Fibroblast of pulmonary artery (primary cell): ENCODE results near the gene RCCD1.
"Not testable (repeated sequence)": the region's sequence is repeated elsewhere in the genome, so short reads cannot be mapped to it uniquely, and the experiment has no call there.

Experiments used
- DNase-seq: peaks from one replicate; pipeline ENCODE4 v3.0.0-alpha.2; 2010; ENCODE audit warnings: low read depth
- H3K4me3 ChIP-seq: replicated peaks from 2 replicates; pipeline ENCODE4 v1.5.1; 2011; ENCODE audit warnings: low read depth, mild to moderate bottlenecking, control low read depth, low read length, moderate library complexity
- TF ChIP-seq, protein P1 (sequence below): IDR thresholded peaks from 2 replicates; pipeline ENCODE4 v1.5.1; 2011; ENCODE audit warnings: mild to moderate bottlenecking, control low read depth, low read length, inconsistent platforms; ENCODE audit errors: missing control alignments

Gene RCCD1, protein sequence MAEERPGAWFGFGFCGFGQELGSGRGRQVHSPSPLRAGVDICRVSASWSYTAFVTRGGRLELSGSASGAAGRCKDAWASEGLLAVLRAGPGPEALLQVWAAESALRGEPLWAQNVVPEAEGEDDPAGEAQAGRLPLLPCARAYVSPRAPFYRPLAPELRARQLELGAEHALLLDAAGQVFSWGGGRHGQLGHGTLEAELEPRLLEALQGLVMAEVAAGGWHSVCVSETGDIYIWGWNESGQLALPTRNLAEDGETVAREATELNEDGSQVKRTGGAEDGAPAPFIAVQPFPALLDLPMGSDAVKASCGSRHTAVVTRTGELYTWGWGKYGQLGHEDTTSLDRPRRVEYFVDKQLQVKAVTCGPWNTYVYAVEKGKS

DNA sequence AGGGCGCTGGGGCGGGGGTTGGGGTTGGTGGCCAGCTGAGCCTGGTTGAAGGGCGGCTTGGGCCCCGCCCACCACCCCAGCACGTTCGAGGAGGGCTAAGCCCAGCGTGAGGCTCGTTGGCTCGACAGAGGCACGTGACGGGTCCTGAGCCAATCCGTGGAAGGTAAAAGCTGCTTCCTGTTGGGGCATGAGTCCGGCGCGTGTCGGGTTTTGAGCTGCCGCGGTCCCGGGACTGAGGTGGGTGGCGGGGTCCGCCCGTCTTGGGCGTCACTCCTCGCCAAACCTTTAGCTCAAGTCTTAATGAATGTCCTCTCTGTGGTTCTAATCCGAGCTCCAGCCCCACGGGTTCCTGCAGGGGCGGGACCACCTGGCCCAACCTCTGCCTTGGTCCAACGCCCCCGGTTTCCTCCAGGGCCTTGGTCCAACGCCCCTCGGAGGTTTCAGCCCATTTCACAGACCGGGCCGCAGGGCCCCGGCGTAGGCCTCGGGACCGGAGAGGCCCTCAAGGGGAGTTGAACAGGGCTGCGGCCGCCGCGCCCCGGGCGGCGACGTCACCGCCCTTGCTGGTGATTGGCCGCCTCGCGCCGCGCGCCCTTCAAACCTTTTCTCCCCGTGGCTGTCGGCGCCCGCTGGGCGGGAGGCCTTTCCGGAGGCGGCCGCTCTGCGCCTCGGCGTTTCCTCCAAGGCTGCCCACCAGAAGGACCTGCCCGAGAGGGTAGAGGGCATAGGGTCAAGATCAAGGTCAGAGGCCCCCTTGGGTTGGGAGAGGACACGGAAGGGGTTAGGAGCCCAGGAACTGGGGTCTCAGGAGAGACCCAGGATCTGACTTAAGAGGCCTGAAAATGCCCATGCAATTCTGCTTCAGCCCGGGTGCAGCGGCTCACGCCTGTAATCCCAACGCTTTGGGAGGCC, at the start of gene RCCD1:
TSS of gene RCCD1 (plus strand) at position 173 of the 912 bp plus-strand sequence. CDS start 1,851 bp downstream, outside the sequence.
- TF ChIP-seq, protein P1, sequence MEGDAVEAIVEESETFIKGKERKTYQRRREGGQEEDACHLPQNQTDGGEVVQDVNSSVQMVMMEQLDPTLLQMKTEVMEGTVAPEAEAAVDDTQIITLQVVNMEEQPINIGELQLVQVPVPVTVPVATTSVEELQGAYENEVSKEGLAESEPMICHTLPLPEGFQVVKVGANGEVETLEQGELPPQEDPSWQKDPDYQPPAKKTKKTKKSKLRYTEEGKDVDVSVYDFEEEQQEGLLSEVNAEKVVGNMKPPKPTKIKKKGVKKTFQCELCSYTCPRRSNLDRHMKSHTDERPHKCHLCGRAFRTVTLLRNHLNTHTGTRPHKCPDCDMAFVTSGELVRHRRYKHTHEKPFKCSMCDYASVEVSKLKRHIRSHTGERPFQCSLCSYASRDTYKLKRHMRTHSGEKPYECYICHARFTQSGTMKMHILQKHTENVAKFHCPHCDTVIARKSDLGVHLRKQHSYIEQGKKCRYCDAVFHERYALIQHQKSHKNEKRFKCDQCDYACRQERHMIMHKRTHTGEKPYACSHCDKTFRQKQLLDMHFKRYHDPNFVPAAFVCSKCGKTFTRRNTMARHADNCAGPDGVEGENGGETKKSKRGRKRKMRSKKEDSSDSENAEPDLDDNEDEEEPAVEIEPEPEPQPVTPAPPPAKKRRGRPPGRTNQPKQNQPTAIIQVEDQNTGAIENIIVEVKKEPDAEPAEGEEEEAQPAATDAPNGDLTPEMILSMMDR: no peak
- peak; percentile 95 for DNase-seq
- H3K4me3 ChIP-seq: peak within 1 kb of the TSS; percentile 89

DNA sequence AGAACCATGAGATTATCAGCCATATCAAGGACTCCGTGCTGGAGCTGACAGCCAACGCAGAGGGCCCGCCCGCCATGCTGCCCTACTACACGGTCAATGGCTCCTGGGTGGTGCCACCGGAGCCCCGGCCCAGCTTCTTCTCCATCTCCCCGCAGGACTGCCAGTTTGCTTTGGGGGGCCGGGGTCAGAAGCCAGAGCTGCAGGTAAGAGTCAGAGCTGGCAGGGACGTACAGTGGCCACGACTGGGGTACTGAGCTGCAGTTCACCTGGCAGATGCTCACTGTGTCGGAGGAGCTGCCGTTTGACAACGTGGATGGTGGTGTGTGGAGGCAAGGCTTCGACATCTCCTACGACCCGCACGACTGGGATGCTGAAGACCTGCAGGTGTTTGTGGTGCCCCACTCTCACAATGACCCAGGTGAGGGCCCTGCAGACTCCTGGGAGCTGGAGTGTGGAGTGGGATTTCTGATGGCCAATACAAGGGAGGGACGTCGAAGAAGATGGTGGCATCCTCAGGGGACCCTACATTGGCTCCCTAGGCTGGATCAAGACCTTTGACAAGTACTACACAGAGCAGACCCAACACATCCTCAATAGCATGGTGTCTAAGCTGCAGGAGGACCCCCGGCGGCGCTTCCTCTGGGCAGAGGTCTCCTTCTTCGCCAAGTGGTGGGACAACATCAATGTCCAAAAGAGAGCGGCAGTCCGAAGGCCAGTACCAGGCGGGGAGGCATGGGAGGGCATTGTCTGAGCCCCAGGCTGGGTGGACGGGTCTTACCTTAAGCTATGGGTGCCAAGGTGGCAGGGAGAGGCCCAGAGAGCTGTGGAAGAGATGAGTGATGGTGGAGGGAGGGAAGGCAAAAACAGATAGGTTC, 49.1 kb upstream of the RCCD1 start:
- TF ChIP-seq, protein P1: no peak
- no peak overlapping the region for H3K4me3 ChIP-seq
- no peak for DNase-seq

DNA sequence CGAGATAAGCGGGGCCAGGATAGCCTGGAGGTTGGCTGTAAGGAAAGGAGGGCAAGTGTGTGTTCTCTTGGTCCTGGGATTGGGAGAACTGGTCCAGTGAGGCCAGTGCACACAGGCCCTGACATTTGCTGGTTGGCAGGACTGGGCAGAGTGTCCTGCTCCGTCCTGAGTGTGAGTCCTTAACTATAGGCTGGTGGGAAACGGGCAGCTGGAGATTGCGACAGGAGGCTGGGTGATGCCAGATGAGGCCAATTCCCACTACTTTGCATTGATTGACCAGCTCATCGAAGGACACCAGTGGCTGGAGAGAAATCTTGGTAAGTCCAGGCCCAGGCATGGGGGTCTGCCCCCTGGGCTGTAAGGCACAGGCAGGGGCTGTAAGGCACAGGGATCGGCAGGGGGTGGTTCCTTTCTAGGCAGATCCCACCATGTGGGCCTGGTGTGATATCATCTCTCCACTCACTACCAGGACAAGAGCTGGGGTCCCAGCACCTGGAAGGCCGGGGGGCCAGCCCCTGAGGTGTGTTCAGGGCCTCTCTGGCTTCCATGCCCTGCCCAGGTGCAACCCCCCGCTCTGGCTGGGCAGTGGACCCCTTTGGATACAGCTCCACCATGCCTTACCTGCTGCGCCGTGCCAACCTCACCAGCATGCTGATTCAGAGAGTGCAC, 48.4 kb upstream of the RCCD1 start:
- DNase-seq: no peak
- TF ChIP-seq, protein P1: no peak
- H3K4me3 ChIP-seq: no peak overlapping the region

DNA sequence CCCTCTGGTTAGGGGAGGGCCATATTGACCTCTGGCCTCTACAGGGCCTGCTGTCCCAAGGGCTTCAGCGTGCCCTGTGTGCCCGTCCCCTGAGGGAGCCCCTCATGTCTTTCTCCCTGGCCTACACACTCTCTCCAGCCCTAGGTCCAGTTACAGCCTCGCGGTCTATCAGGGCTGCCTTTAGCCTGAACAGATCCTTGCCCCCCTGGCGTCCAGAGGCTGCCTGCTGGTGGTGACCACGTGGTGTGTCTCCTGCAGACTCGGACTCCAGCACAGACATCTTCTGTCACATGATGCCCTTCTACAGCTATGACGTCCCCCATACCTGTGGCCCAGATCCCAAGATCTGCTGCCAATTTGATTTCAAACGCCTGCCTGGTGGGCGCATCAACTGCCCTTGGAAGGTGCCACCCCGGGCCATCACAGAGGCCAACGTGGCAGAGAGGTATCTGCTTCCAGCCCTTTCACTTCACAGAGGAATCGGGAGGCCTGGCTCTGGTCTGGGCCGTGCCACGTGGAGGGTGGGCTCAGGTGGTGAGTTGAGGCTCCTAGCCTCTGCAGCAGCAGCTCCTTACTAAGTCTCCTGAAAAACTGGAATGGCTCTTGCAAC, 47.5 kb upstream of the RCCD1 start:
- no peak for DNase-seq
- TF ChIP-seq, protein P1: no peak
- H3K4me3 ChIP-seq: no peak overlapping the region

DNA sequence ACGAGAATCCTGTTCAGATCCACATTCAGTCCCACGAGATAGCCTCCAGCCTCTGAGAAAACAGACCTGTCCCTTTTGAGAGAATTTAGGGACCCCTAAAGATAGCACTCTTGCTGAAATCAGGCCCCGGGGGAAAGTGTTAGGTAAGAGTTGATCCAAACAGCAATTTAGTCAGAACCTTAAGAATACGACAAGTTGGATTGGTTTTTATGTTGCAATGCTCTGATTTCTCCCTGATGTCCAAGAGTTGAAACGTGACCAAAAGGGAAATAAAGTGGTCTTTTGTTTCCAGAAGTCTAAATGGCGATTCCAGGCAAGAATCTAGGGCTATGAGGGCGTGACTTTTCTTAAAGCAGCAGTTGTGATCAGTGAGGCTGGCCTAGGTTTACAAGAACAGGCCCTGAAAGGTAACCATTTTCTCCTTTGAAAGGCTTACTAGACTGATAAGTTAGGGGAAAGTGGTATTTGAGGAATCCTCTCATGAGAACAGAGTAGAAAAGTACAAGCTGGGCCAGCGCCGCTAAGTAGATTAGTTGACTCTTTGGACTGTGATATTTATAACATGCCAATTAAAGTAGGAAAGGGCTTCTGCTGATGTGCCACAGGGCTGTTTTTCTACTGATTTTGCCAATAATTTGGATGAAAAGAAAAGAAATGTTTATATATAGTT, 46.7 kb upstream of the RCCD1 start:
- no peak overlapping the region for H3K4me3 ChIP-seq
- TF ChIP-seq, protein P1: no peak
- no peak for DNase-seq

DNA sequence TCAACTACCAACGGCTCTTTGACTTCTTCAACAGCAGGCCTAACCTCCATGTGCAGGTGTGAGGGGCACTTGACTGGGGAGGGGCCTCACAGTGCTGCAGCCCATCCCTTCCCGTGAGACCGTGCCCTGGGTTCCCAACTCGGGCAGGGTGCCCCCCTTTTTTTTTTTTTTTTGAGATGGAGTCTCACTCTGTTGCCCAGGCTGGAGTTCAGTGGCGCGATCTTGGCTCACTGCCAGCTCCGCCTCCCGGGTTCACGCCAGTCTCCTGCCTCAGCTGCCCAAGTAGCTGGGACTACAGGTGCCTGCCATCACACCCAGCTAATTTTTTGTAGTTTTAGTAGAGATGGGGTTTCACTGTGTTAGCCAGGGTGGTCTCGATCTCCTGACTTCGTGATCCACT, 45.2 kb upstream of the RCCD1 start:
- not testable (repeated sequence) for H3K4me3 ChIP-seq

More for the DNA sequence above, 45.2 kb upstream of the RCCD1 start:
- DNase-seq: not testable (repeated sequence)
